SK-N-SH treated with all-trans-retinoic acid at 6 μM for 48 hours (cell line): ENCODE measurements around the gene GCSH.

Experiments
- ATAC-seq: fragments of 200-7000 bp; cut with Tn5 transposase; 3 replicates; pipeline ENCODE4 v1.9.1; 2020; ENCODE audit warnings: mild to moderate bottlenecking, moderate library complexity
- ARNTL ChIP-seq: fragments of 450-650 bp; formaldehyde crosslinking; IDR thresholded peaks from 2 replicates; pipeline ENCODE4 v1.5.0; 2020; ENCODE audit warnings: low read depth, mild to moderate bottlenecking, moderate library complexity, borderline replicate concordance
- BACH2 ChIP-seq: fragments of 250-450 bp; sonication (Bioruptor Pico); IDR thresholded peaks from 2 replicates; pipeline ENCODE4 v1.9.0; 2021; ENCODE audit warnings: mild to moderate bottlenecking, borderline replicate concordance
- CREB5 ChIP-seq: fragments of 250-450 bp; sonication (Bioruptor Pico); IDR thresholded peaks from 2 replicates; pipeline ENCODE4 v1.5.1; 2020; ENCODE audit warnings: low read depth, mild to moderate bottlenecking, moderate library complexity
- CSDC2 ChIP-seq: fragments of 250-450 bp; sonication (Bioruptor Pico); IDR thresholded peaks from 2 replicates; pipeline ENCODE4 v1.5.0; 2020; ENCODE audit warnings: mild to moderate bottlenecking, moderate library complexity
- CSRNP3 ChIP-seq: fragments of 250-450 bp; sonication (Bioruptor Pico); IDR thresholded peaks from 2 replicates; pipeline ENCODE4 v1.5.1; 2021; ENCODE audit warnings: mild to moderate bottlenecking, moderate library complexity
- ESRRG ChIP-seq: fragments of 250-450 bp; sonication (Bioruptor Pico); IDR thresholded peaks from 2 replicates; pipeline ENCODE4 v1.6.1; 2021; ENCODE audit warnings: mild to moderate bottlenecking
- GLIS3 ChIP-seq: fragments of 250-450 bp; sonication (Bioruptor Pico); IDR thresholded peaks from 2 replicates; pipeline ENCODE4 v1.5.0; 2020; ENCODE audit warnings: mild to moderate bottlenecking, moderate library complexity
- ISL1 ChIP-seq: fragments of 250-450 bp; sonication (Bioruptor Pico); IDR thresholded peaks from 2 replicates; pipeline ENCODE4 v2.1.2; 2022; ENCODE audit warnings: mild to moderate bottlenecking, moderate library complexity
- PATZ1 ChIP-seq: fragments of 250-450 bp; sonication (Bioruptor Pico); IDR thresholded peaks from 2 replicates; pipeline ENCODE4 v1.8.0; 2020; ENCODE audit warnings: mild to moderate bottlenecking, moderate library complexity, borderline replicate concordance
- POU6F1 ChIP-seq: fragments of 250-450 bp; sonication (Bioruptor Pico); IDR thresholded peaks from 2 replicates; pipeline ENCODE4 v1.8.0; 2021; ENCODE audit warnings: low read depth, mild to moderate bottlenecking, moderate library complexity, borderline replicate concordance
- PPARA ChIP-seq: fragments of 250-450 bp; sonication (Bioruptor Pico); IDR thresholded peaks from 2 replicates; pipeline ENCODE4 v1.5.0; 2020; ENCODE audit warnings: mild to moderate bottlenecking, borderline replicate concordance
- RARB ChIP-seq: fragments of 250-450 bp; sonication (Bioruptor Pico); IDR thresholded peaks from 2 replicates; pipeline ENCODE4 v1.8.0; 2021; ENCODE audit warnings: mild to moderate bottlenecking, moderate library complexity
- SNAI2 ChIP-seq: fragments of 250-450 bp; sonication (Bioruptor Pico); IDR thresholded peaks from 2 replicates; pipeline ENCODE4 v1.5.0; 2020; ENCODE audit warnings: mild to moderate bottlenecking, moderate library complexity
- TCF4 ChIP-seq: fragments of 250-450 bp; sonication (Bioruptor Pico); IDR thresholded peaks from 2 replicates; pipeline ENCODE4 v1.8.0; 2021; ENCODE audit warnings: mild to moderate bottlenecking, moderate library complexity, borderline replicate concordance
- TSHZ2 ChIP-seq: fragments of 250-450 bp; sonication (Bioruptor Pico); IDR thresholded peaks from 2 replicates; pipeline ENCODE4 v1.5.0; 2020; ENCODE audit warnings: mild to moderate bottlenecking, moderate library complexity
- ZC3H10 ChIP-seq: fragments of 250-450 bp; sonication (Bioruptor Pico); IDR thresholded peaks from 2 replicates; pipeline ENCODE4 v1.5.1; 2021; ENCODE audit warnings: mild to moderate bottlenecking, moderate library complexity
- ZFP3 ChIP-seq: fragments of 250-450 bp; sonication (Bioruptor Pico); IDR thresholded peaks from 2 replicates; pipeline ENCODE4 v1.5.0; 2020; ENCODE audit warnings: mild to moderate bottlenecking, moderate library complexity
- ZFP30 ChIP-seq: fragments of 450-650 bp; formaldehyde crosslinking; IDR thresholded peaks from 2 replicates; pipeline ENCODE4 v1.5.0; 2022; ENCODE audit warnings: mild to moderate bottlenecking, moderate library complexity
- ZNF565 ChIP-seq: fragments of 450-650 bp; formaldehyde crosslinking; conservative IDR thresholded peaks from 2 replicates; pipeline ENCODE4 v1.5.0; 2020; ENCODE audit warnings: low read depth, mild to moderate bottlenecking, moderate library complexity
- ZNF70 ChIP-seq: fragments of 450-650 bp; formaldehyde crosslinking; IDR thresholded peaks from 2 replicates; pipeline ENCODE4 v1.5.0; 2020; ENCODE audit warnings: mild to moderate bottlenecking, moderate library complexity
- ZNF8 ChIP-seq: fragments of 450-650 bp; formaldehyde crosslinking; IDR thresholded peaks from 2 replicates; pipeline ENCODE4 v1.5.0; 2020; ENCODE audit warnings: mild to moderate bottlenecking, moderate library complexity

The GCSH gene

GRCh38 chr16:81095953-81096714 is at the start of gene GCSH:
Gene GCSH, minus strand, starts transcription at chr16:81096395. Its CDS starts 117 bp downstream, at chr16:81096278.
- TF ChIP-seq ZNF8 (CRISPR knock-in tag) = no peak
- no peak for TF ChIP-seq ZFP30 (CRISPR knock-in tag)
- no peak for TF ChIP-seq TCF4 (CRISPR knock-in tag)
- TF ChIP-seq BACH2 (CRISPR knock-in tag) = no peak
- TF ChIP-seq TSHZ2 (CRISPR knock-in tag) = no peak
- TF ChIP-seq CREB5 (CRISPR knock-in tag) = no peak
- no peak for TF ChIP-seq SNAI2 (CRISPR knock-in tag)
- no peak for TF ChIP-seq ZC3H10 (CRISPR knock-in tag)
- no peak for TF ChIP-seq ZNF565 (CRISPR knock-in tag)
- no peak for TF ChIP-seq ISL1 (CRISPR knock-in tag)
- no peak for TF ChIP-seq ZFP3 (CRISPR knock-in tag)
- no peak for TF ChIP-seq CSRNP3 (CRISPR knock-in tag)
- no peak for TF ChIP-seq PATZ1 (CRISPR knock-in tag)
- TF ChIP-seq, all 23 proteins: peak for 0
- ATAC-seq = peak; percentile 98

- TF ChIP-seq ZFP3 (CRISPR knock-in tag) (no peak), ZNF565 (CRISPR knock-in tag) (no peak), POU6F1 (CRISPR knock-in tag) (no peak), ISL1 (CRISPR knock-in tag) (peak; percentile 50; the same call in 1 of the 2 replicates)
- ATAC-seq = no peak
These were observed 47.8 kb upstream of the GCSH start for GRCh38 chr16:81143921-81144471.

GRCh38 chr16:81142864-81143263 is 46.7 kb upstream of the GCSH start:
- TF ChIP-seq BACH2 (CRISPR knock-in tag) (no peak), ZFP30 (CRISPR knock-in tag) (no peak), ESRRG (no peak), ZNF8 (CRISPR knock-in tag) (no peak), PPARA (CRISPR knock-in tag) (no peak), ARNTL (CRISPR knock-in tag) (no peak), RARB (CRISPR knock-in tag) (no peak), ZFP3 (CRISPR knock-in tag) (no peak), ZC3H10 (CRISPR knock-in tag) (no peak), ZNF70 (CRISPR knock-in tag) (no peak), GLIS3 (CRISPR knock-in tag) (no peak), TSHZ2 (CRISPR knock-in tag) (no peak), ZNF565 (CRISPR knock-in tag) (no peak), PATZ1 (CRISPR knock-in tag) (no peak), CSDC2 (CRISPR knock-in tag) (no peak), ISL1 (CRISPR knock-in tag) (no peak)
- ATAC-seq = no peak
